ENCODE measurements around the gene PAIP2. TPM values are rescaled to one million over a fixed set of nuclear protein-coding genes. Genes with fewer than 3 reads are reported as not detected.
A peak's percentile ranks its signal among the peaks of the same experiment; 100 is the strongest.

The PAIP2 gene
- total RNA-seq, 1 donor: 47.8 TPM

DNA sequence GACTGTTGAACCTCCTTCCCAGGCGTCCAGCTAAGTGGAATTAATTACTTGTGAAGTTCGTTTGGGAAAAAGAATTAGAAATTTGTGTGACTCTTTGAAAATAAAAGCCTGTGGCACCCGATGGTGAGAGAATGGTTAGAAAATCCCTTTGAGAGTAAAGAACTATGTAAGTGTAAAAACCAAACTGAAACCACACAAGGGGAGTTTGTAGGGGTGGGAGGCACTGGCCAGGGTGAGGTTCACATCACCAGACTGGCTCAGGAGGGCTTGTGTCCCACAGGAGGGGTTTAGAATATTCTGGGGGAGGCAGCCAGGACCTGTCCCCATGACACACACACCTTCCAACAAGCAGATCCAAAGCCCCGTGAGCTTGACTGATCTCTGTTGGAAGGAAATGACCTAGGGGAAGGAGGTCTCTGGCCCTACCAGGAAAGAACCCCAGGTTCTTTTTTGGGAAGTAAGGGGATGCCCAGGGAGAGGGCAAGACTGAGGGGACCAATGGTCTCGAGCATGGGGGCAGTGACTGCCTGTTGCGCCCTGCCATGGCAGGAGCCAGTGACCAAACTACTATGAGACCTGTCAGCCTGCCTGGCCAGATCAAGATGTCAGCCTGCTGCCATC, 58.0 kb downstream of the PAIP2 start:
- Histone ChIP-seq H3K4me1 (ENCODE audit: insufficient read depth, low read length) (peaks cover 13% of the 10 kb centered on the region), H3K36me3 (ENCODE audit: insufficient read depth, low read length) (no peaks in the 10 kb centered on the region), H3K9me3 (ENCODE audit: low read depth, low read length) (no peaks in the 10 kb centered on the region), H3K79me2 (ENCODE audit: insufficient read depth, low read length) (no peaks in the 10 kb centered on the region), H3K4me2 (ENCODE audit: insufficient read depth, low read length) (no peak overlapping the region), H3K27ac (ENCODE audit: low read depth, low read length) (no peak overlapping the region), H3K4me3 (ENCODE audit: insufficient read depth, low read length) (no peak overlapping the region), H4K20me1 (ENCODE audit: insufficient read depth, low read length) (peaks cover 4% of the 10 kb centered on the region), H3K27me3 (ENCODE audit: insufficient read depth, low read length) (peaks cover 2% of the 10 kb centered on the region), H2AFZ (ENCODE audit: low read length) (no peak overlapping the region)
- no peak for DNase-seq (ENCODE audit: insufficient read length, low spot score, missing footprints)
- TF ChIP-seq, protein P1, sequence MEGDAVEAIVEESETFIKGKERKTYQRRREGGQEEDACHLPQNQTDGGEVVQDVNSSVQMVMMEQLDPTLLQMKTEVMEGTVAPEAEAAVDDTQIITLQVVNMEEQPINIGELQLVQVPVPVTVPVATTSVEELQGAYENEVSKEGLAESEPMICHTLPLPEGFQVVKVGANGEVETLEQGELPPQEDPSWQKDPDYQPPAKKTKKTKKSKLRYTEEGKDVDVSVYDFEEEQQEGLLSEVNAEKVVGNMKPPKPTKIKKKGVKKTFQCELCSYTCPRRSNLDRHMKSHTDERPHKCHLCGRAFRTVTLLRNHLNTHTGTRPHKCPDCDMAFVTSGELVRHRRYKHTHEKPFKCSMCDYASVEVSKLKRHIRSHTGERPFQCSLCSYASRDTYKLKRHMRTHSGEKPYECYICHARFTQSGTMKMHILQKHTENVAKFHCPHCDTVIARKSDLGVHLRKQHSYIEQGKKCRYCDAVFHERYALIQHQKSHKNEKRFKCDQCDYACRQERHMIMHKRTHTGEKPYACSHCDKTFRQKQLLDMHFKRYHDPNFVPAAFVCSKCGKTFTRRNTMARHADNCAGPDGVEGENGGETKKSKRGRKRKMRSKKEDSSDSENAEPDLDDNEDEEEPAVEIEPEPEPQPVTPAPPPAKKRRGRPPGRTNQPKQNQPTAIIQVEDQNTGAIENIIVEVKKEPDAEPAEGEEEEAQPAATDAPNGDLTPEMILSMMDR (IDR thresholded peaks at IDR 0.05; ENCODE audit: extremely low read depth, low read depth, low read length): no peak

DNA sequence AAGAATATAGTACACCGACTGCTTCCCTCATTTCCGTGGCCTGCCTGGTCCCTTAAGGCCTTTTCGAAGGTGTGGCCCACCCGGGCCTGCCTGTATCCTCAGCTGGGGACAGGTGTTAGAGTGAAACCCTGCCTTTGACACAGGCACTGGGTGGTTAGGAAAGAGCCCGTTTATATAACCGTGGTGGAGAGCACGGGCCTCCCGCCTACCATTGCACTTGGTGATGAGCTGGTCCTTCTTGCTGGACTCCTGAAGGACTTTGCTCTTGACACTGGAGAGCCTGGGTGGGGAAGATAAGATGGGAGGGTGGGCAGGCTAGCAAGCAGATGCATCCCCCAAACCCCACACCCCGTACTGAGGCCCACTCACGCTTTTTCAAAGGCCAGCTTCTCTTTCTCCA, 59.9 kb downstream of the PAIP2 start:
- Histone ChIP-seq H3K4me2 (ENCODE audit: insufficient read depth, low read length) (no peak overlapping the region), H3K4me3 (ENCODE audit: insufficient read depth, low read length) (no peak overlapping the region), H3K79me2 (ENCODE audit: insufficient read depth, low read length) (no peaks in the 10 kb centered on the region), H3K4me1 (ENCODE audit: insufficient read depth, low read length) (peaks cover 13% of the 10 kb centered on the region), H4K20me1 (ENCODE audit: insufficient read depth, low read length) (no peaks in the 10 kb centered on the region), H3K27ac (ENCODE audit: low read depth, low read length) (no peak overlapping the region), H2AFZ (ENCODE audit: low read length) (no peak overlapping the region), H3K9me3 (ENCODE audit: low read depth, low read length) (no peaks in the 10 kb centered on the region), H3K27me3 (ENCODE audit: insufficient read depth, low read length) (no peaks in the 10 kb centered on the region), H3K36me3 (ENCODE audit: insufficient read depth, low read length) (no peaks in the 10 kb centered on the region)
- no peak for DNase-seq (ENCODE audit: insufficient read length, low spot score, missing footprints)
- TF ChIP-seq, protein P1 (IDR thresholded peaks at IDR 0.05; ENCODE audit: extremely low read depth, low read depth, low read length): no peak

DNA sequence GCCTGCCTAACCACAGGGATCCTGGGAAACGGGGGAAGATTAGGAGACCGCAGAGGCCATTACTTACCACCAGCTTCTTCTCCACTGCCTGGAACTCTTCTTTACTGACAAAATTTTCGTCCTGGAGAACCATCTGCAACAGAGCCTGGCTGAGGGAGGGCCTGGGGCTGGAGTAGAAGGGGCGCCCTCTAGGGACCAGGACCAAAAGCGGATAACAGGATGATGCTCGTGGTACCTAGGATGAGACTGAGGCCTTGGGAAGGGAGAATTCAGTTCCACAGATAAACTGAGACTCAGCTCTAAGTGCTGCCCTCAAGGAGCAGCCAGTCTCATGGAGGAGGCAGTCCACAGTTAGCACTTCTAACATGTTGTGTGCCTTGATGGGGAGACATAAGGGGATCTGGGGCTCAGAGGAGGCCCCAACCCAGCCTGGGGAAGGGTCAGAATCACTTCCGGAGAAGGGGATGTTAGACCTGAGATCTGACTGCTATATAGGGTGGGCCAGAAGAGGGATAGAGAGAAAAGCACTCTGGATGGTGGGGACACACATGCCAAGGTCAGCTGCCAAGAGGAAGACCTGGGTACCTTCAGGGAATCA, 61.0 kb downstream of the PAIP2 start:
- Histone ChIP-seq H3K27ac (ENCODE audit: low read depth, low read length) (no peak overlapping the region), H4K20me1 (ENCODE audit: insufficient read depth, low read length) (no peaks in the 10 kb centered on the region), H3K36me3 (ENCODE audit: insufficient read depth, low read length) (no peaks in the 10 kb centered on the region), H2AFZ (ENCODE audit: low read length) (no peak overlapping the region), H3K9me3 (ENCODE audit: low read depth, low read length) (no peaks in the 10 kb centered on the region), H3K4me1 (ENCODE audit: insufficient read depth, low read length) (peaks cover 13% of the 10 kb centered on the region), H3K4me3 (ENCODE audit: insufficient read depth, low read length) (no peak overlapping the region), H3K27me3 (ENCODE audit: insufficient read depth, low read length) (no peaks in the 10 kb centered on the region), H3K79me2 (ENCODE audit: insufficient read depth, low read length) (no peaks in the 10 kb centered on the region), H3K4me2 (ENCODE audit: insufficient read depth, low read length) (no peak overlapping the region)
- TF ChIP-seq, protein P1 (IDR thresholded peaks at IDR 0.05; ENCODE audit: extremely low read depth, low read depth, low read length): peak; percentile 40
- no peak for DNase-seq (ENCODE audit: insufficient read length, low spot score, missing footprints)

DNA sequence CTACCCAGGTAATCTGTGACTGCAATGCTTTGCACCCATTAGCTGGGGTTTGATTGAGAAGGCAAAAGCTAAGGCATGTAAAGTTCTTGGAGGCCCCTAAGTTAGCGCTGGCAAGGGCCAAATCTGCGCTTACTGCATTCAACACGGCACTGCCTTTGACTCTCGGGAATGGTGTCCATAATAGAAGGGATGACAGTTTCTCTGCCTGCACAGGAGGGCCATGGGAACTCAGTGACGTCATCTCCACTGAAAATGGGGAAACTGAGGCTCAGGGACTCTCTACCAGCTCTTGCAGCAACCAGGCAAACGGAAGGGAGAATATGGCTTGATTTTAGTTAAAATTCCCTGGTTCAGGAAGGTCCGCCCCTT, 61.7 kb downstream of the PAIP2 start:
- no peaks in the 10 kb centered on the region for H3K27me3 ChIP-seq (ENCODE audit: insufficient read depth, low read length)
- H3K4me1 ChIP-seq (ENCODE audit: insufficient read depth, low read length): peaks cover 13% of the 10 kb centered on the region
- peak overlapping the region; percentile 98 for H3K4me2 ChIP-seq (ENCODE audit: insufficient read depth, low read length)
- no peaks in the 10 kb centered on the region for H3K9me3 ChIP-seq (ENCODE audit: low read depth, low read length)
- no peak for DNase-seq (ENCODE audit: insufficient read length, low spot score, missing footprints)
- peak overlapping the region; percentile 91 for H3K27ac ChIP-seq (ENCODE audit: low read depth, low read length)
- H3K36me3 ChIP-seq (ENCODE audit: insufficient read depth, low read length): no peaks in the 10 kb centered on the region
- H3K4me3 ChIP-seq (ENCODE audit: insufficient read depth, low read length): peak overlapping the region; percentile 77
- H4K20me1 ChIP-seq (ENCODE audit: insufficient read depth, low read length): no peaks in the 10 kb centered on the region
- H2AFZ ChIP-seq (ENCODE audit: low read length): peak overlapping the region; percentile 97
- H3K79me2 ChIP-seq (ENCODE audit: insufficient read depth, low read length): no peaks in the 10 kb centered on the region
- TF ChIP-seq, protein P1 (IDR thresholded peaks at IDR 0.05; ENCODE audit: extremely low read depth, low read depth, low read length): no peak
